HepG2 (cell line): Measurements from ENCODE around the gene C20orf96. TPM values are rescaled to one million over a fixed set of nuclear protein-coding genes. Genes with fewer than 3 reads are reported as not detected.

Experiments
- ATF1 ChIP-seq: IDR thresholded peaks from 2 replicates; pipeline ENCODE4 v1.6.1; 2016; ENCODE audit warnings: mild to moderate bottlenecking, control low read depth
- CHD4 ChIP-seq: fragments of 200-600 bp; sonication (generic); IDR thresholded peaks from 2 replicates; pipeline ENCODE4 v1.7.0; 2017; ENCODE audit warnings: mild to moderate bottlenecking, low read length, borderline replicate concordance
- FOXK1 ChIP-seq: sonication (generic); formaldehyde crosslinking; IDR thresholded peaks from 2 replicates; pipeline ENCODE4 v1.4.0; 2020; ENCODE audit warnings: low read depth, missing genetic modification reagents, borderline replicate concordance
- GZF1 ChIP-seq: sonication (generic); formaldehyde crosslinking; IDR thresholded peaks from 2 replicates; pipeline ENCODE4 v1.5.1; 2020; ENCODE audit warnings: mild to moderate bottlenecking, missing genetic modification reagents
- HNF4G ChIP-seq, 2 experiments: sonication (generic) in 1 of 2; formaldehyde crosslinking in 1 of 2; IDR thresholded peaks; 2 replicates each; pipeline versions ENCODE4 v1.4.0 to v1.6.1; 2011 to 2020; ENCODE audit warnings: borderline replicate concordance in 2 of 2, low read depth in 2 of 2, mild to moderate bottlenecking in 2 of 2, low read length in 1 of 2, missing genetic modification reagents in 1 of 2, moderate library complexity in 1 of 2
- JUND ChIP-seq: sonication (generic); formaldehyde crosslinking; IDR thresholded peaks from 2 replicates; pipeline ENCODE4 v1.8.0; 2022; ENCODE audit warnings: mild to moderate bottlenecking, missing genetic modification reagents
- MLLT10 ChIP-seq: sonication (generic); formaldehyde crosslinking; IDR thresholded peaks from 2 replicates; pipeline ENCODE4 v1.4.0; 2020; ENCODE audit warnings: missing genetic modification reagents
- PITX1 ChIP-seq: sonication (generic); formaldehyde crosslinking; IDR thresholded peaks from 2 replicates; pipeline ENCODE4 v1.5.1; 2020; ENCODE audit warnings: mild to moderate bottlenecking, missing genetic modification reagents
- SALL2 ChIP-seq: sonication (generic); formaldehyde crosslinking; IDR thresholded peaks from 2 replicates; pipeline ENCODE4 v1.8.1; 2023; ENCODE audit warnings: mild to moderate bottlenecking, missing genetic modification reagents, inconsistent platforms
- SOX5 ChIP-seq: IDR thresholded peaks from 2 replicates; pipeline ENCODE4 v1.6.1; 2016; ENCODE audit warnings: borderline replicate concordance
- WIZ ChIP-seq: sonication (generic); formaldehyde crosslinking; IDR thresholded peaks from 2 replicates; pipeline ENCODE4 v1.5.1; 2020; ENCODE audit warnings: mild to moderate bottlenecking, missing genetic modification reagents
- YY1 ChIP-seq: IDR thresholded peaks from 2 replicates; pipeline ENCODE4 v1.6.1; 2011; ENCODE audit warnings: low read length, low read depth, moderate library complexity, mild to moderate bottlenecking; ENCODE audit not compliant: insufficient read depth, insufficient replicate concordance
- ZNF10 ChIP-seq: sonication (generic); formaldehyde crosslinking; IDR thresholded peaks from 2 replicates; pipeline ENCODE4 v1.4.0; 2020; ENCODE audit warnings: mild to moderate bottlenecking, low read depth, missing genetic modification reagents, borderline replicate concordance
- ZNF674 ChIP-seq: sonication (generic); formaldehyde crosslinking; IDR thresholded peaks from 2 replicates; pipeline ENCODE4 v1.5.0; 2020; ENCODE audit warnings: low read depth, mild to moderate bottlenecking, missing genetic modification reagents
- ZNF7 ChIP-seq: IDR thresholded peaks from 2 replicates; pipeline ENCODE4 v1.6.1; 2016; ENCODE audit warnings: missing biosample characterization, missing genetic modification reagents
- ZNF775 ChIP-seq: sonication (generic); formaldehyde crosslinking; IDR thresholded peaks from 2 replicates; pipeline ENCODE4 v1.4.0; 2020; ENCODE audit warnings: missing genetic modification reagents, mild to moderate bottlenecking, moderate library complexity, borderline replicate concordance
- ZSCAN9 ChIP-seq: IDR thresholded peaks from 2 replicates; pipeline ENCODE4 v1.6.1; 2016; ENCODE audit warnings: borderline replicate concordance
- polyA plus RNA-seq, 8 experiments: library from polyadenylated mRNA; depleted of rRNA in 3 of 8; stranded (reverse) in 7 of 8; unstranded in 1 of 8; fragments of >200 nt; fragmentation: Illumina TruSeq in 4 of 8; extraction: Trizol in 4 of 8; gene quantifications; 2 replicates each; pipeline versions ENCODE4 v1.2.1 to v1.2.3, GENCODE V29; 2011 to 2016; ENCODE audit warnings: low read depth in 4 of 8, missing spikeins in 1 of 8, mixed read lengths in 1 of 8; ENCODE audit not compliant: insufficient read depth in 1 of 8
- total RNA-seq, 5 experiments: library from RNA; depleted of rRNA; stranded (reverse); fragments of >200 nt; fragmentation: Illumina TruSeq; extraction: Trizol; gene quantifications; 2 replicates each; pipeline ENCODE4 v1.2.3, GENCODE V29; 2016; ENCODE audit warnings: low read depth in 1 of 5
- TF ChIP-seq, protein P1 (sequence below): sonication (generic); formaldehyde crosslinking; IDR thresholded peaks from 2 replicates; pipeline ENCODE4 v1.4.0; 2020; ENCODE audit warnings: missing genetic modification reagents
- TF ChIP-seq, protein P2 (sequence below): sonication (generic); formaldehyde crosslinking; IDR thresholded peaks from 2 replicates; pipeline ENCODE4 v1.4.0; 2020; ENCODE audit warnings: mild to moderate bottlenecking, low read depth, missing genetic modification reagents
- TF ChIP-seq, protein P3 (sequence below): sonication (generic); formaldehyde crosslinking; conservative IDR thresholded peaks from 2 replicates; pipeline ENCODE4 v1.4.0; 2020; ENCODE audit warnings: missing genetic modification reagents
- TF ChIP-seq, protein P4 (sequence below): sonication (generic); formaldehyde crosslinking; IDR thresholded peaks from 2 replicates; pipeline ENCODE4 v1.4.0; 2020; ENCODE audit warnings: missing genetic modification reagents, borderline replicate concordance

The C20orf96 gene
- total and polyA plus RNA-seq, 2 of the 13 experiments (the other 11 are each of a cell fraction or from before 2014, with no cell fraction given) = 3.8 to 20.6 TPM

DNA sequence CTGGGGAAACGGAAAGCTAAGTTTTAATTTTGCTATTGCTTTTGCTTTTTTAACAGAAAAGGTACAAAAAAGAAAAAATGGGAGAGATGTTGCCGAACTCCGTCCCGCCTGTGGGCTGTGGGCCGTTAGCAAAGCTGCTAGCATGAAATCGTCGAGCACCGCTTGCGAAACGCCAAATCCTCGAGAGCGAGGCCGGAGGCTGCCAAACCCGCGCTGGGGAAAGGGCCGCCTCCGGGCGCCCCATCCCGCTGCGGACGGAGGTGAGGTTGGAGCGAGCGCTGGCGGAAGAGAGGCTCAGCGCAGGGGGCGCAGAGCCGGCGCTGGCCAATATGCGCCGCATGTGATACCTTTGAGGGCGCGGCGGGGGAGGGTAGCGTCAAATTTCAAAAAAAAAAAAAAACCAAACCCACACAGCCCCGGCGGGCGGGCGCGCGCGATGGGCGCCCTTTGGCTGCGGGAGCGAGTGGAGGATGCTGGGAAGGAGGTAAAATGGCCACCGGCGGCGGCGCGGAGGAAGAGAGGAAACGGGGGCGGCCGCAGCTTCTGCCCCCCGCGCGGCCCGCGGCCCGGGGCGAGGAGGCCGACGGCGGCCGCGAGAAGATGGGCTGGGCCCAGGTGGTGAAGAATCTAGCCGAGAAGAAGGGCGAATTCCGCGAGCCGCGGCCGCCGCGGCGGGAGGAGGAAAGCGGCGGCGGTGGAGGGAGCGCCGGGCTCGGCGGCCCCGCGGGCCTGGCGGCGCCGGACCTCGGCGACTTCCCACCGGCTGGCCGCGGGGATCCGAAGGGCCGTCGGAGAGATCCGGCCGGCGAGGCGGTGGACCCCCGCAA is 6.8 kb upstream of the C20orf96 start, which contains the start of gene ZCCHC3 (continued):
- TF ChIP-seq, protein P1, sequence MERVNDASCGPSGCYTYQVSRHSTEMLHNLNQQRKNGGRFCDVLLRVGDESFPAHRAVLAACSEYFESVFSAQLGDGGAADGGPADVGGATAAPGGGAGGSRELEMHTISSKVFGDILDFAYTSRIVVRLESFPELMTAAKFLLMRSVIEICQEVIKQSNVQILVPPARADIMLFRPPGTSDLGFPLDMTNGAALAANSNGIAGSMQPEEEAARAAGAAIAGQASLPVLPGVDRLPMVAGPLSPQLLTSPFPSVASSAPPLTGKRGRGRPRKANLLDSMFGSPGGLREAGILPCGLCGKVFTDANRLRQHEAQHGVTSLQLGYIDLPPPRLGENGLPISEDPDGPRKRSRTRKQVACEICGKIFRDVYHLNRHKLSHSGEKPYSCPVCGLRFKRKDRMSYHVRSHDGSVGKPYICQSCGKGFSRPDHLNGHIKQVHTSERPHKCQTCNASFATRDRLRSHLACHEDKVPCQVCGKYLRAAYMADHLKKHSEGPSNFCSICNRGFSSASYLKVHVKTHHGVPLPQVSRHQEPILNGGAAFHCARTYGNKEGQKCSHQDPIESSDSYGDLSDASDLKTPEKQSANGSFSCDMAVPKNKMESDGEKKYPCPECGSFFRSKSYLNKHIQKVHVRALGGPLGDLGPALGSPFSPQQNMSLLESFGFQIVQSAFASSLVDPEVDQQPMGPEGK (CRISPR knock-in tag) = peak; percentile 95
- TF ChIP-seq MLLT10 (CRISPR knock-in tag) (no peak), FOXK1 (peak; percentile 87), JUND (peak; percentile 72; the same call in 1 of the 2 replicates), HNF4G (IDR thresholded peaks at IDR 0.05; ENCODE audit: borderline replicate concordance, low read depth, low read length) (peak; percentile 56; the same call in 1 of the 2 replicates), HNF4G (CRISPR knock-in tag; IDR thresholded peaks at IDR 0.05; ENCODE audit: borderline replicate concordance, low read depth) (peak; percentile 85), PITX1 (CRISPR knock-in tag) (peak; percentile 94; the same call in 1 of the 2 replicates), ZSCAN9 (peak; percentile 99), SALL2 (CRISPR knock-in tag) (peak; percentile 95), SOX5 (CRISPR knock-in tag) (peak; percentile 88), ZNF775 (CRISPR knock-in tag) (peak; percentile 85; the same call in 1 of the 2 replicates), ZNF7 (CRISPR knock-in tag) (peak; percentile 50; the same call in 1 of the 2 replicates), ZNF10 (CRISPR knock-in tag) (no peak), YY1 (peak; percentile 98), GZF1 (CRISPR knock-in tag) (no peak), CHD4 (no peak), ZNF674 (CRISPR knock-in tag) (peak; percentile 89; the same call in 1 of the 2 replicates), WIZ (no peak), ATF1 (CRISPR knock-in tag) (peak; percentile 83)
- TF ChIP-seq, protein P2, sequence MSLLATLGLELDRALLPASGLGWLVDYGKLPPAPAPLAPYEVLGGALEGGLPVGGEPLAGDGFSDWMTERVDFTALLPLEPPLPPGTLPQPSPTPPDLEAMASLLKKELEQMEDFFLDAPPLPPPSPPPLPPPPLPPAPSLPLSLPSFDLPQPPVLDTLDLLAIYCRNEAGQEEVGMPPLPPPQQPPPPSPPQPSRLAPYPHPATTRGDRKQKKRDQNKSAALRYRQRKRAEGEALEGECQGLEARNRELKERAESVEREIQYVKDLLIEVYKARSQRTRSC = peak; percentile 93; the same call in 1 of the 2 replicates
- TF ChIP-seq, protein P3, sequence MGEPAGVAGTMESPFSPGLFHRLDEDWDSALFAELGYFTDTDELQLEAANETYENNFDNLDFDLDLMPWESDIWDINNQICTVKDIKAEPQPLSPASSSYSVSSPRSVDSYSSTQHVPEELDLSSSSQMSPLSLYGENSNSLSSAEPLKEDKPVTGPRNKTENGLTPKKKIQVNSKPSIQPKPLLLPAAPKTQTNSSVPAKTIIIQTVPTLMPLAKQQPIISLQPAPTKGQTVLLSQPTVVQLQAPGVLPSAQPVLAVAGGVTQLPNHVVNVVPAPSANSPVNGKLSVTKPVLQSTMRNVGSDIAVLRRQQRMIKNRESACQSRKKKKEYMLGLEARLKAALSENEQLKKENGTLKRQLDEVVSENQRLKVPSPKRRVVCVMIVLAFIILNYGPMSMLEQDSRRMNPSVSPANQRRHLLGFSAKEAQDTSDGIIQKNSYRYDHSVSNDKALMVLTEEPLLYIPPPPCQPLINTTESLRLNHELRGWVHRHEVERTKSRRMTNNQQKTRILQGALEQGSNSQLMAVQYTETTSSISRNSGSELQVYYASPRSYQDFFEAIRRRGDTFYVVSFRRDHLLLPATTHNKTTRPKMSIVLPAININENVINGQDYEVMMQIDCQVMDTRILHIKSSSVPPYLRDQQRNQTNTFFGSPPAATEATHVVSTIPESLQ = peak; percentile 95
- TF ChIP-seq, protein P4, sequence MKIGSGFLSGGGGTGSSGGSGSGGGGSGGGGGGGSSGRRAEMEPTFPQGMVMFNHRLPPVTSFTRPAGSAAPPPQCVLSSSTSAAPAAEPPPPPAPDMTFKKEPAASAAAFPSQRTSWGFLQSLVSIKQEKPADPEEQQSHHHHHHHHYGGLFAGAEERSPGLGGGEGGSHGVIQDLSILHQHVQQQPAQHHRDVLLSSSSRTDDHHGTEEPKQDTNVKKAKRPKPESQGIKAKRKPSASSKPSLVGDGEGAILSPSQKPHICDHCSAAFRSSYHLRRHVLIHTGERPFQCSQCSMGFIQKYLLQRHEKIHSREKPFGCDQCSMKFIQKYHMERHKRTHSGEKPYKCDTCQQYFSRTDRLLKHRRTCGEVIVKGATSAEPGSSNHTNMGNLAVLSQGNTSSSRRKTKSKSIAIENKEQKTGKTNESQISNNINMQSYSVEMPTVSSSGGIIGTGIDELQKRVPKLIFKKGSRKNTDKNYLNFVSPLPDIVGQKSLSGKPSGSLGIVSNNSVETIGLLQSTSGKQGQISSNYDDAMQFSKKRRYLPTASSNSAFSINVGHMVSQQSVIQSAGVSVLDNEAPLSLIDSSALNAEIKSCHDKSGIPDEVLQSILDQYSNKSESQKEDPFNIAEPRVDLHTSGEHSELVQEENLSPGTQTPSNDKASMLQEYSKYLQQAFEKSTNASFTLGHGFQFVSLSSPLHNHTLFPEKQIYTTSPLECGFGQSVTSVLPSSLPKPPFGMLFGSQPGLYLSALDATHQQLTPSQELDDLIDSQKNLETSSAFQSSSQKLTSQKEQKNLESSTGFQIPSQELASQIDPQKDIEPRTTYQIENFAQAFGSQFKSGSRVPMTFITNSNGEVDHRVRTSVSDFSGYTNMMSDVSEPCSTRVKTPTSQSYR (CRISPR knock-in tag) = peak; percentile 88
